Anterior cingulate cortex (tissue), 58 donors: ENCODE results near the gene NDUFB4.
"Not testable (repeated sequence)": the region's sequence is repeated elsewhere in the genome, so short reads cannot be mapped to it uniquely, and the experiment has no call there.

Source experiments
- DNase-seq, 58 donors: peaks; one replicate each; lab custom pipeline; 2025; lab: John Stamatoyannopoulos, UW

NDUFB4 gene

DNA sequence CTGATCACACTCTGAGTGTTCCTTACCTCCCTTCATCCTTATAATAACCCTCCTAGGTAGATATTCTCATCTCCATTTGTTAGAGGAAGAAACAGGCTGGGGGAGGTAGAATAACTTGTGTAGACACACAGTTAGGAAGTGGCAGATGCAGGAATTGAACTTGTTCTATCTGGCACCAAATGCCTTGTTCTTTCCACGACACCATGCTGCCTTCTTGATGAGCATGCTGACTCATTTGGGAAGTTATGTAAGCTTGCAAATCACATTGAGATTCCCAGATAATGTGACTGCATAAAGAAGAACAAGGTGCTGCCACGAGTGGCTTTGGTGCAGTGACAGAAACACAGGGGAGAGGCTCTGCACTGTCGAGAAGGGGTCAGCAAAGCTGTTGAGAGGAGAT, 27.5 kb upstream of the NDUFB4 start:
- DNase-seq: peak in 11 of 58 donors; percentile 10 to 74 (median 23)

DNA sequence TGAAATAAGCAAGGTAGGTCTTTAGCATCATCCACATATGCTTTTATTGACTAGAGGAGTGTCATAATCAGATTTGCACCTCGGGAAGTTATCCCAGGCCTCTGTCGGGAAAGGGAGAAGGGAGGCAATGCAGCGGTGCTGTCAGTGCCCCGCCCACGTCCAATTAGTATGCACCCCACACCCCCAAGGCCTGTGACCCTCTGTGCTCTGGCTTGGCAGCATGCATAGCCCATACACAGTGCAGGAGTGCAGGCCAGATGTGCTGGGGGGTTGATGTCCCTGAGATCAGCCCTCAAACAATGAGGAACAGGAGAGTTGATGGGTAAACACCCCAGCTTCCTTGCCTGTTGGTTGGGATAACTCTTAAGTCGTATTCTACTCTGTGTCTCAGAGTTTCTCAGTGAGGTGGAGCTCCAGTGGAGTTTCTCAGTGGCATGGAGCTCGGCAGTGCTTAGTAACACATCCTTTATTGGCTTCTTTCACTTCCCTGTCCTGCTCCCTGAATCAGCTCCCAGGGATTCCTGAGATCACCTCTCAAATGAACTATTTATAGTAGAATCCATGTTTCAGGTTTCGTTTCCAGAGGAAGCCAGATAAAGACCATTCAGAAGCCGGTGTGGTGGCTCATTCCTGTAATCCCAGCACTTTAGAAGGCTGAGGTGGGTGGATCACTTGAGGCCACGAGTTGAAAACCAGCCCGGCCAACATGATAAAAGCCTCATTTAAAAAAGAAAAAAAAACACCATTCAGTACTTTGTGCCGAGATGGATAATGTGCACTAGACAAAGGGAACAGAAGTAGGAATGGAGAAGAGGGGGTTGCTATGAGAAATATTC, 26.7 kb upstream of the NDUFB4 start:
- peak in 1 of 58 donors; percentile 5 for DNase-seq

DNA sequence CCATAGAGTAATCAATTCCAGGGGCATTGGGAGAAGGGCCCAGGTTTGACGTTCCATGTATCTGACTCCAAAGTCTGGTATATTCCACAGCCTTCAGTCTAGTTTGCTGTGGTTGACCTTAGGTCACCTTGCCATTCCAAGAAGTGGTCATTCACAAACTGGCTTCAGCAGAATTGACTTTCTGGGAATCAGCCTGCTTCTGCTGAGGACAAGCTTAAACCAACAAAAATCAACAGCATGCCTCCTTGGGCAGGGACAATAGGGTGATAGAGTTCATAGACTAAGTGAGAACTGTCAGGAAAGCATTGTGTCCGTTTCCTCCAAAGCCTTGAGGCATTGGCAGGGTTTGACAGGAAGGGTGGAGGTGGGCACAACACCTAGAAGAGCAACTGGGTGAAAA, 24.1 kb upstream of the NDUFB4 start:
- DNase-seq: no peak

- DNase-seq: no peak
These were observed 8.7 kb upstream of the NDUFB4 start for GRCh38 chr3:120587332-120587975.

DNA sequence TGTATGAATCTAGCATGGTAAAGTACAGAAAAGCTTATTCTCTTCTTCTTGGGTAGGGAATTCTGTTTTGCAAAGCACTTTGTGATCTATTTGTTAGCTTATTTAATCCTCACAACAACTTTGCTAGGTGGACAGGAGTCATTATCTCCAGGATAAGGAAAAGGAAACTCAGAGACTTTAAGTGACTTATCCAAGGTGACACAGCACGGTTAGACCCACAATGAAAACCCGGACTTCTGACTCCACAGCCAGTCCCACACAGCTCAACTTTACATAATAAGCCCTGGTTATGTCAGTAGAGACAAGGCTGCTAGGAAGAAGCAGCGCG, 384 bp upstream of the NDUFB4 start:
- no peak for DNase-seq

DNA sequence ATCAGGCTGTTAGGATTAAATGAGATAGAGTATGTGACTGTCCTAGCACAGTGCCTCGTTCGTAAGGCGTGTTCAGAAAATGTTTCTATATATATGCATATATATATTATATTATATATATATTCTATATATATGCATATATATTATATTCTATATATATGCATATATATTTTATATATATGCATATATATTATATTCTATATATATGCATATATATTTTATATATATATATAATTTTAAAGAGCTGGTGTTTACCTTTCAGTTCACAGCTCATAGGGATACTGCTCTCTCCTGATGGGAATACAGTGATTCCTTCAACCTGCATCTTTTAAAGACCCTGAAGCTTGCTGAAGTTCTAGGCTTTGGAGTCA, 702 bp downstream of the NDUFB4 start:
- no peak for DNase-seq

- no peak for DNase-seq
These were observed 1.4 kb downstream of the NDUFB4 start for GRCh38 chr3:120597445-120598049.

DNA sequence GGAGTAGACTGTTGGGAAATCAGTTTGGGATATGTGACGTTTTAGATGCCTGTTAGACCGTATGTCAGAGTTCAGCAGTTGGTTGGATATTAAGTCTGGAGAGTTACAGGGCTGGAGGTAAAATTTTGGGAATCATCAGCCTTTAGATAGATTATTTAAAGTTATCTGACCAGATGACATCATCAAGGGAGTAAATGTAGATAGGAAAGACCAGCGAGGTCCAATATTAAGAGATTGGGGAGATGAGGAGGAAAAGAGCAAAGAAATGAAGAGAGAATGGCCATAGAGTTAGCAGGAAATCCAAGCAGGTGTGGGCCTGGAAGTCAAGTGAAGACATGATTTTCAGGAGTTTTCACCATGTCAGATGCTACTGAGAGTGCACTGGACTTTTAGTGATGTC, 3.1 kb downstream of the NDUFB4 start:
- no peak for DNase-seq

DNA sequence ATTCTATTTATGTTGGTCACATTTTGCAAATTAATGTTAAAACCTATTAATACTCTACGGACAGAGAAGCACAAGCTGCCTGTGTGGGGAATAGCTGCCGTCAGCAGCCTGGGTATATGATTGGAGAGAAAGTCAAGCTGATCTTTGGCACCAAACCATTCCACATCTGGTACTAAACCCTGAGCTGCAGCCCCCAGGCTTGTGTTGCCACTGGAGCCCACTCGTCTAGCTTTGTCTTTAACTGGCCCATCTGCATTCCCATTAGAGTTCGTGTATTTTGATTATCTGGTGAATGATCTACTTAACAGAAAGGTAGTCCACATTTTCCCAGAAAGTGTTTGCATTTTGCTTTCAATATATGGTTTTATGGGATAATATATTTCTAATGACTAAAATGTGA, 5.4 kb downstream of the NDUFB4 start:
- no peak for DNase-seq

DNA sequence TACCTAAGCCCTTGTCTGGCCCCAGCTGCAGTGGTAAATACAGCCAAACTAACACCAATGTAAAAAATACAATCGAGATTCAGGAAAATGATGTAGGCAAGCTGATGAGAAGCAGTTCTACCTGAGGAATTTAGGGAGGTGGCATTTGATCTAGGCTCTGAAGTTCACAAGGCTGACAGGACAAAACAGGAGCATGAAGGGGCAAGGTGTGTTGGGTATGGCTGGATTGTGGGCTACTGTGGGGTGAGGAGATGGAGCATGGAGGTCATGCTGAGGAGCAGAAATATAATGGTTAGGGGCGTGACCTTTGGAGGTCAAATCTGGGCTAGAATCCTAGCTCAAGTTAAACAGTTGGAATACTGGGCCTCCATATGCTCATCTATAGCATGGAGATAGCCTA, 6.5 kb downstream of the NDUFB4 start:
- DNase-seq: no peak

GRCh38 chr3:120604382-120604781, 8.2 kb downstream of the NDUFB4 start:
- no peak for DNase-seq

DNA sequence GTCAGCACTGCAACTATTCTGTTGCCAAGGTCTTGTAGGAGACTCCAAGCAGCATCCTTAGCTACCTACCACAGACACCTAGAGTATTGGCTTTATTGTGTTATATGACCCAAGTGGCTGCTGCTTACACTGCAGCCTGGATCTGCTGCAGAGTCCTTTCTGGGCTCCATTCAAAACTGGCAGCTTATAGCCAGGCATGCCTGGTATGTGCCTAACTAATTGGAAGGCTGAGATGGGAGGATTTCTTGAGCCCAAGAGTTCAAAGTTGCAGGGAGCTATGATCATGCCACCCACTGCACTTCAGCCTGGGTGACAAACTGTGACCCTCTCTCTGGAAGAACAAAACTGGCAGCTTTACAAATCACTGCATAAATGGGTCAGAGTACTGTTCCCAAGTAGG, 8.6 kb downstream of the NDUFB4 start:
- DNase-seq: no peak

DNA sequence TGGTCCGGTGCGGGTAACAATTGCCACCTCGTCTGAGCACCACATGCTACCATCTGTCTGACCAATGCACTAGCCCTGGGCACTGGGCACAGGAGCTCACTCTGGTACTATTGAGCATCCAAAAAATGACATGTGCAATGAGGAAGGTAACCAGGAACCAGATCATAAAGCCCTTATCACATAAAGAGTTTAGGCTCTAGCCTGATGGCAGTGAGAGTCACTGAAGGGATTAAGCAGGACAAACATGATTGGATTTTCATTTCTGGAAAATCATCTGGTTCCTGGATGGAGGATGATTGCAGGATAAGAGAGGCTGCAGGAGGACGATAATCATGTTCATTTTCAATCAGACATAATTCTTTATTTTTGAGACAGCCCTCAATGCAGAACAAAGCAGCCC, 12.4 kb downstream of the NDUFB4 start:
- DNase-seq: no peak

DNA sequence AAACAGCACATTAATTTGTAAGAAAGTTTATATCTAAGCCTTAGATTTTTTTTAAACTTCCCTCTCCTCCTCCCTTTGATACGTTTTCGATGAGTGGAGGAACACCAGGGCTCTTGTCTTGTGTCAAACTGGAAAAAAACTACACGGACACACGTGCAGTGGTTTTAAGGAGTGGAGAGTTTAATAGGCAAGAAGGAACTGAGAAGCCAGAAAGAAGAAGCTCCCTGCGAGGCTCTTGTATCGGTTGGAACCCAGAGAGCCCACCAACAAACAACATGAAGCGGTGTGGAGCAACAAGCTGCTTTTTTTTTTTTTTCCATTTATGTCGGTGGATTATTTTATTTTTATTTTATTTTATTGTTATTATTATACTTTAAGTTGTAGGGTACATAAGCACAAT, 18.6 kb downstream of the NDUFB4 start:
- DNase-seq: no peak

DNA sequence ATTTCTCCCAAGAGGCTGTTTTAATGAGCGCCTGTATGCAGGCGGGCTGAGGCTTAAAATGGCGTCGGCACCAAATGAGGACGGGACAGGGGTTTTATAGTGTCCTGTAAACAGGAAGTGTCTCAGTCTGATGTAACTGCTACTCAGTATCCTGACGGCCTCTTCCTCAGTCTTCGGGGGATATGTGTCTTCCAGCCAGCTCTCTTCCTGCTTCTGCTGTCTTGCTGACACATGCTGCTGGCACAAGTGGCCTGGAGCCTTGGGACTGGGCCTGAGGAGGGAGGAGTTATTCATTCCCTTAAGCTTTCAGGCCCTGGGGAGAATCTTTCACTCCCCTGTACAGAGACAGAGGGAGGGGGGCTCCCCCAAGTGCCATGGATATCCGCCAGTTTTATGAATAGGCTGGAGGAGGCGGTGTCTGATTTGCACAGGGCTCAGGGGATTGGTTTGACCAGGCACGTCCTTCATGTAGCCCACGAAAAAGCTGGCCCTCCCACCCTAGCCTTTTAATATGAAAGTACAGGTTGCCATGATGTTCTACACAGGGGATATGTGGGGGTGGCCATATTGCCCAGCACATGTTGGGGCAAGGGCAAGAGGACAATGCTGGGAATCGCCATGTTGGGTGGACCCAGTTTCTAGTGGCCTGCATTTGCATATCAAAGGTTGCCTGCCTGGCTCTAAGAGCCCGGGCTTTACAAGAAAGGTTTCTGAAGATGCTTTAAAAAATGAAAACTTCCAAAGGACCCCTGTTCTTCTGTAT, 19.9 kb downstream of the NDUFB4 start:
- DNase-seq: peak in 34 of 58 donors; percentile 2 to 55 (median 20)

- not testable (repeated sequence) for DNase-seq
These were observed 20.6 kb downstream of the NDUFB4 start for GRCh38 chr3:120616745-120617144.

DNA sequence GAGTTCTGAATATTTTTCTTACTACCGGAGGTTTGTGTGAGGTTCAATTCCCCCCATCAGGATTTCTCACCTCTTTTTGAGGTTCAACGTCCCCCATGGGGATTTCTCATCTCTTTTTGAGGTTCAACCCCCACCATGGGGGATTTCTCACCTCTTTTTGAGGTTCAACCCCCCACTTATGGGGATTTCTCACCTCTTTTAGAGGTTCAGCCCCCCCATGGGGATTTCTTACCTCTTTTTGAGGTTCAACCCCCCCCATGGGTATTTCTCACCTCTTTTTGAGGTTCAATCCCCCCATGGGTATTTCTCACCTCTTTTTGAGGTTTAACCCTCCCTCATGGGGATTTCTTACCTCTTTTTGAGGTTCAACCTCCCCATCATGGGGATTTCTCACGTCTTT, 26.3 kb downstream of the NDUFB4 start:
- no peak for DNase-seq

- DNase-seq: no peak
These were observed 27.0 kb downstream of the NDUFB4 start for GRCh38 chr3:120622870-120623726.

GRCh38 chr3:120623727-120624093, 27.6 kb downstream of the NDUFB4 start:
- DNase-seq: no peak

- no peak for DNase-seq
These were observed 29.0 kb downstream of the NDUFB4 start for GRCh38 chr3:120625159-120625586.
